WTC11 (cell line): ENCODE data around the gene FNIP1. TPM values are rescaled to one million over a fixed set of nuclear protein-coding genes. Genes with fewer than 3 reads are reported as not detected.

ENCODE experiments used
- ATAC-seq: fragments of 200-7000 bp; cut with Tn5 transposase; 2 replicates; pipeline ENCODE4 v1.10.0; 2021; ENCODE audit warnings: mild to moderate bottlenecking, moderate library complexity
- CTCF ChIA-PET: fragments of 300-600 bp; sonication (Branson Sonifier 250); formaldehyde crosslinking; loops from one replicate; lab custom pipeline; 2021; ENCODE audit warnings: antibody characterized with exemption; lab: Charles Lee
- POLR2A ChIA-PET: fragments of 350-600 bp; sonication (Branson Sonifier 250); formaldehyde crosslinking; loops from one replicate; lab custom pipeline; 2021; ENCODE audit warnings: antibody characterized with exemption; lab: Charles Lee
- DNase-seq: peaks from one replicate; pipeline ENCODE4 v3.0.0; 2021; ENCODE audit warnings: low spot score
- H3K27ac Mint-ChIP-seq: 2 replicates; pipeline ENCODE4 v1.8.0; 2021; ENCODE audit warnings: mixed read lengths
- H3K27me3 Mint-ChIP-seq: 2 replicates; pipeline ENCODE4 v1.8.0; 2021; ENCODE audit warnings: low read depth, mild to moderate bottlenecking, moderate library complexity, mixed read lengths
- H3K36me3 Mint-ChIP-seq: 2 replicates; pipeline ENCODE4 v1.8.0; 2021; ENCODE audit warnings: mixed read lengths
- H3K4me1 Mint-ChIP-seq: 2 replicates; pipeline ENCODE4 v1.8.0; 2022; ENCODE audit warnings: mixed read lengths
- H3K4me3 Mint-ChIP-seq: 2 replicates; pipeline ENCODE4 v1.8.0; 2021; ENCODE audit warnings: mild to moderate bottlenecking, moderate library complexity, mixed read lengths
- H3K9me3 Mint-ChIP-seq: 2 replicates; pipeline ENCODE4 v1.8.0; 2021; ENCODE audit warnings: mixed read lengths
- ATF1 ChIP-seq: sonication (generic); formaldehyde crosslinking; IDR thresholded peaks from 2 replicates; pipeline ENCODE4 v1.8.1; 2023; ENCODE audit warnings: mild to moderate bottlenecking, moderate library complexity, missing genetic modification reagents
- ELF4 ChIP-seq: sonication (generic); formaldehyde crosslinking; IDR thresholded peaks from 2 replicates; pipeline ENCODE4 v1.8.1; 2022; ENCODE audit warnings: low read depth, mild to moderate bottlenecking, moderate library complexity, missing genetic modification reagents
- ESRRA ChIP-seq: sonication (generic); formaldehyde crosslinking; IDR thresholded peaks from 2 replicates; pipeline ENCODE4 v1.8.1; 2022; ENCODE audit warnings: mild to moderate bottlenecking, missing genetic modification reagents, borderline replicate concordance
- ETV6 ChIP-seq: sonication (generic); formaldehyde crosslinking; IDR thresholded peaks from 2 replicates; pipeline ENCODE4 v1.8.1; 2022; ENCODE audit warnings: mild to moderate bottlenecking, missing genetic modification reagents
- FOXK1 ChIP-seq: sonication (generic); formaldehyde crosslinking; IDR thresholded peaks from 2 replicates; pipeline ENCODE4 v1.8.0; 2022; ENCODE audit warnings: mild to moderate bottlenecking, moderate library complexity, missing genetic modification reagents
- GABPB1 ChIP-seq: sonication (generic); formaldehyde crosslinking; IDR thresholded peaks from 2 replicates; pipeline ENCODE4 v1.8.1; 2023; ENCODE audit warnings: mild to moderate bottlenecking, missing genetic modification reagents
- IRF2 ChIP-seq: sonication (generic); formaldehyde crosslinking; IDR thresholded peaks from 2 replicates; pipeline ENCODE4 v1.8.0; 2022; ENCODE audit warnings: low read depth, missing genetic modification reagents, borderline replicate concordance
- JUN ChIP-seq: sonication (generic); formaldehyde crosslinking; IDR thresholded peaks from 2 replicates; pipeline ENCODE4 v1.8.0; 2023; ENCODE audit warnings: mild to moderate bottlenecking, missing genetic modification reagents
- KAT7 ChIP-seq: sonication (generic); formaldehyde crosslinking; IDR thresholded peaks from 2 replicates; pipeline ENCODE4 v1.8.1; 2023; ENCODE audit warnings: missing genetic modification reagents, mild to moderate bottlenecking, borderline replicate concordance
- MXD4 ChIP-seq: fragments of 250-450 bp; sonication (Bioruptor Pico); IDR thresholded peaks from 2 replicates; pipeline ENCODE4 v1.8.0; 2021; ENCODE audit warnings: mild to moderate bottlenecking, moderate library complexity, borderline replicate concordance
- MYBL2 ChIP-seq: sonication (generic); formaldehyde crosslinking; IDR thresholded peaks from 2 replicates; pipeline ENCODE4 v1.8.1; 2023; ENCODE audit warnings: mild to moderate bottlenecking, moderate library complexity, missing genetic modification reagents
- NFE2L1 ChIP-seq: sonication (generic); formaldehyde crosslinking; IDR thresholded peaks from 2 replicates; pipeline ENCODE4 v1.8.1; 2023; ENCODE audit warnings: missing genetic modification reagents
- NFYB ChIP-seq: sonication (generic); formaldehyde crosslinking; conservative IDR thresholded peaks from 2 replicates; pipeline ENCODE4 v1.8.0; 2022; ENCODE audit warnings: low read depth, missing genetic modification reagents
- NR2C2 ChIP-seq: sonication (generic); formaldehyde crosslinking; IDR thresholded peaks from 2 replicates; pipeline ENCODE4 v1.8.0; 2022; ENCODE audit warnings: mild to moderate bottlenecking, missing genetic modification reagents
- PRDM15 ChIP-seq: sonication (generic); formaldehyde crosslinking; IDR thresholded peaks from 2 replicates; pipeline ENCODE4 v1.8.0; 2022; ENCODE audit warnings: missing genetic modification reagents
- TCF7 ChIP-seq: sonication (generic); formaldehyde crosslinking; IDR thresholded peaks from 2 replicates; pipeline ENCODE4 v1.8.0; 2022; ENCODE audit warnings: mild to moderate bottlenecking, low read depth, missing genetic modification reagents, moderate library complexity
- ZNF219 ChIP-seq: sonication (generic); formaldehyde crosslinking; IDR thresholded peaks from 2 replicates; pipeline ENCODE4 v1.8.0; 2023; ENCODE audit warnings: missing genetic modification reagents, mild to moderate bottlenecking, borderline replicate concordance
- ZNF263 ChIP-seq: sonication (generic); formaldehyde crosslinking; IDR thresholded peaks from 2 replicates; pipeline ENCODE4 v1.8.1; 2022; ENCODE audit warnings: low read depth, mild to moderate bottlenecking, moderate library complexity, missing genetic modification reagents
- ZNF396 ChIP-seq: fragments of 250-450 bp; sonication (Bioruptor Pico); IDR thresholded peaks from 2 replicates; pipeline ENCODE4 v1.8.0; 2021; ENCODE audit warnings: mild to moderate bottlenecking, moderate library complexity, borderline replicate concordance
- total RNA-seq: library from RNA; stranded (reverse); gene quantifications from 3 replicates; pipeline ENCODE4 v1.2.3, GENCODE V29; 2021
- TF ChIP-seq, protein P1 (sequence below): sonication (generic); formaldehyde crosslinking; IDR thresholded peaks from 2 replicates; pipeline ENCODE4 v1.8.1; 2023; ENCODE audit warnings: mild to moderate bottlenecking, missing genetic modification reagents
- TF ChIP-seq, protein P2 (sequence below): fragments of 250-450 bp; sonication (Bioruptor Pico); IDR thresholded peaks from 2 replicates; pipeline ENCODE4 v1.9.0; 2021; ENCODE audit warnings: moderate library complexity, mild to moderate bottlenecking, inconsistent platforms, borderline replicate concordance
- TF ChIP-seq, protein P3 (sequence below): sonication (generic); formaldehyde crosslinking; IDR thresholded peaks from 2 replicates; pipeline ENCODE4 v1.8.0; 2022; ENCODE audit warnings: mild to moderate bottlenecking, missing genetic modification reagents
- TF ChIP-seq, protein P4 (sequence below): fragments of 250-450 bp; sonication (Bioruptor Pico); IDR thresholded peaks from 2 replicates; pipeline ENCODE4 v1.9.0; 2021; ENCODE audit warnings: mild to moderate bottlenecking
- TF ChIP-seq, protein P5 (sequence below): sonication (generic); formaldehyde crosslinking; IDR thresholded peaks from 2 replicates; pipeline ENCODE4 v1.8.0; 2023; ENCODE audit warnings: missing genetic modification reagents

The FNIP1 gene
- total RNA-seq, 1 experiment from 2014 or later, result 17.2 TPM

DNA sequence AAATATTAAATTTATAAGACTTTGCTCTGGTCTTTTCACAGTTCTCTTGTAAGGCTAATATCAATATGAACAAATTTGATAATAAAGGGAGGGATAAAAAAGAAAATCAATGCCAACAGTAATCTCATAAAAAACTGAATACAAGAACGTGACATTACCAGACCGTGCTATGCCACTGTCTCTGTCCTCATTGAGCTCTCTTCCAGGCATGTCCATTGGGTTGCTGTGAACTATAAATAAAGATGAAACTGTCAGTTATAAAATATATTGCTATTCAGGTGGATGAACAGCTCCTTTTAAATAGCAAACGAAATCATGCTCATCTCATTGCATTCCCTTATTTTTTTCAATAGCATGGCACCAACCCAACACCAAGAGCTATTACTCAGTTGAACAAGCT lies 87.8 kb downstream of the FNIP1 start:
- DNase-seq, result no peak
- Mint-ChIP-seq H3K36me3 (peaks cover 19% of the 10 kb centered on the region), H3K27ac (no peak overlapping the region), H3K27me3 (no peaks in the 10 kb centered on the region), H3K4me1 (peaks cover 4% of the 10 kb centered on the region), H3K4me3 (no peak overlapping the region), H3K9me3 (no peaks in the 10 kb centered on the region)
- ChIA-PET CTCF (interaction anchor here (1.8 kb wide), 1 partner anchor 120 kb away, joined by 6 read pairs; no protein-coding TSS in a partner anchor), POLR2A (no interaction called here)
- no peak for ATAC-seq
- TF ChIP-seq JUN (CRISPR knock-in tag) (no peak), ELF4 (CRISPR knock-in tag) (no peak), TCF7 (no peak), NFE2L1 (CRISPR knock-in tag) (no peak), FOXK1 (no peak), KAT7 (CRISPR knock-in tag) (no peak), PRDM15 (CRISPR knock-in tag) (no peak), ATF1 (CRISPR knock-in tag) (no peak), ZNF219 (CRISPR knock-in tag) (no peak), ZNF396 (no peak), ZNF263 (CRISPR knock-in tag) (no peak), GABPB1 (no peak)
- TF ChIP-seq, protein P1, sequence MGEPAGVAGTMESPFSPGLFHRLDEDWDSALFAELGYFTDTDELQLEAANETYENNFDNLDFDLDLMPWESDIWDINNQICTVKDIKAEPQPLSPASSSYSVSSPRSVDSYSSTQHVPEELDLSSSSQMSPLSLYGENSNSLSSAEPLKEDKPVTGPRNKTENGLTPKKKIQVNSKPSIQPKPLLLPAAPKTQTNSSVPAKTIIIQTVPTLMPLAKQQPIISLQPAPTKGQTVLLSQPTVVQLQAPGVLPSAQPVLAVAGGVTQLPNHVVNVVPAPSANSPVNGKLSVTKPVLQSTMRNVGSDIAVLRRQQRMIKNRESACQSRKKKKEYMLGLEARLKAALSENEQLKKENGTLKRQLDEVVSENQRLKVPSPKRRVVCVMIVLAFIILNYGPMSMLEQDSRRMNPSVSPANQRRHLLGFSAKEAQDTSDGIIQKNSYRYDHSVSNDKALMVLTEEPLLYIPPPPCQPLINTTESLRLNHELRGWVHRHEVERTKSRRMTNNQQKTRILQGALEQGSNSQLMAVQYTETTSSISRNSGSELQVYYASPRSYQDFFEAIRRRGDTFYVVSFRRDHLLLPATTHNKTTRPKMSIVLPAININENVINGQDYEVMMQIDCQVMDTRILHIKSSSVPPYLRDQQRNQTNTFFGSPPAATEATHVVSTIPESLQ (CRISPR knock-in tag), result no peak
- TF ChIP-seq, protein P2, sequence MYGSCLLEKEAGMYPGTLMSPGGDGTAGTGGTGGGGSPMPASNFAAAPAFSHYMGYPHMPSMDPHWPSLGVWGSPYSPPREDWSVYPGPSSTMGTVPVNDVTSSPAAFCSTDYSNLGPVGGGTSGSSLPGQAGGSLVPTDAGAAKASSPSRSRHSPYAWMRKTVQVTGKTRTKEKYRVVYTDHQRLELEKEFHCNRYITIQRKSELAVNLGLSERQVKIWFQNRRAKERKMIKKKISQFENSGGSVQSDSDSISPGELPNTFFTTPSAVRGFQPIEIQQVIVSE (CRISPR knock-in tag), result no peak
- TF ChIP-seq, protein P3, sequence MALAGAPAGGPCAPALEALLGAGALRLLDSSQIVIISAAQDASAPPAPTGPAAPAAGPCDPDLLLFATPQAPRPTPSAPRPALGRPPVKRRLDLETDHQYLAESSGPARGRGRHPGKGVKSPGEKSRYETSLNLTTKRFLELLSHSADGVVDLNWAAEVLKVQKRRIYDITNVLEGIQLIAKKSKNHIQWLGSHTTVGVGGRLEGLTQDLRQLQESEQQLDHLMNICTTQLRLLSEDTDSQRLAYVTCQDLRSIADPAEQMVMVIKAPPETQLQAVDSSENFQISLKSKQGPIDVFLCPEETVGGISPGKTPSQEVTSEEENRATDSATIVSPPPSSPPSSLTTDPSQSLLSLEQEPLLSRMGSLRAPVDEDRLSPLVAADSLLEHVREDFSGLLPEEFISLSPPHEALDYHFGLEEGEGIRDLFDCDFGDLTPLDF (CRISPR knock-in tag), result no peak
- TF ChIP-seq, protein P4, sequence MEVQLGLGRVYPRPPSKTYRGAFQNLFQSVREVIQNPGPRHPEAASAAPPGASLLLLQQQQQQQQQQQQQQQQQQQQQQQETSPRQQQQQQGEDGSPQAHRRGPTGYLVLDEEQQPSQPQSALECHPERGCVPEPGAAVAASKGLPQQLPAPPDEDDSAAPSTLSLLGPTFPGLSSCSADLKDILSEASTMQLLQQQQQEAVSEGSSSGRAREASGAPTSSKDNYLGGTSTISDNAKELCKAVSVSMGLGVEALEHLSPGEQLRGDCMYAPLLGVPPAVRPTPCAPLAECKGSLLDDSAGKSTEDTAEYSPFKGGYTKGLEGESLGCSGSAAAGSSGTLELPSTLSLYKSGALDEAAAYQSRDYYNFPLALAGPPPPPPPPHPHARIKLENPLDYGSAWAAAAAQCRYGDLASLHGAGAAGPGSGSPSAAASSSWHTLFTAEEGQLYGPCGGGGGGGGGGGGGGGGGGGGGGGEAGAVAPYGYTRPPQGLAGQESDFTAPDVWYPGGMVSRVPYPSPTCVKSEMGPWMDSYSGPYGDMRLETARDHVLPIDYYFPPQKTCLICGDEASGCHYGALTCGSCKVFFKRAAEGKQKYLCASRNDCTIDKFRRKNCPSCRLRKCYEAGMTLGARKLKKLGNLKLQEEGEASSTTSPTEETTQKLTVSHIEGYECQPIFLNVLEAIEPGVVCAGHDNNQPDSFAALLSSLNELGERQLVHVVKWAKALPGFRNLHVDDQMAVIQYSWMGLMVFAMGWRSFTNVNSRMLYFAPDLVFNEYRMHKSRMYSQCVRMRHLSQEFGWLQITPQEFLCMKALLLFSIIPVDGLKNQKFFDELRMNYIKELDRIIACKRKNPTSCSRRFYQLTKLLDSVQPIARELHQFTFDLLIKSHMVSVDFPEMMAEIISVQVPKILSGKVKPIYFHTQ, result no peak
- TF ChIP-seq, all 79 proteins: peak for 0

DNA sequence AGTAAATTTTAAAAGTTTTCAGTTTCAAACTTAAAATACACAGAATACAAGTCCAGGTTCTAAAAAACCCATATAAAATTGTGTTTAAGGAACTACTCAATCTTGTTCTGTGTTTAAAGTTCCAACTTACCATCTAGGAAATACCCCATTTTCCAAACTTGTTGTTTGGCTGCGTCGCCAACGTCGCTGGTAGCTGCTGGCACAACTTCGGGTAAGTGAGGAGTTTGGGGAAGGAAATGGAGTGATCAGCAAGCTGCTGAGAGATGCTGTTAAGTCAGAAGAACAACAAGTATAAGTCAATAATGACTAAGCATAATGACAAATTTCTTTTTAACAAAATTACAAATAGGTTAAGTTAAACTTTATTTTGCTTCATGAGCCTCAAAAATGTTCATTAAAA lies 90.5 kb downstream of the FNIP1 start:
- TF ChIP-seq ESRRA (no peak), ETV6 (no peak), MXD4 (CRISPR knock-in tag) (no peak), NR2C2 (CRISPR knock-in tag) (no peak), IRF2 (CRISPR knock-in tag) (no peak), MYBL2 (CRISPR knock-in tag) (no peak), NFYB (CRISPR knock-in tag) (no peak)
- TF ChIP-seq, protein P5, sequence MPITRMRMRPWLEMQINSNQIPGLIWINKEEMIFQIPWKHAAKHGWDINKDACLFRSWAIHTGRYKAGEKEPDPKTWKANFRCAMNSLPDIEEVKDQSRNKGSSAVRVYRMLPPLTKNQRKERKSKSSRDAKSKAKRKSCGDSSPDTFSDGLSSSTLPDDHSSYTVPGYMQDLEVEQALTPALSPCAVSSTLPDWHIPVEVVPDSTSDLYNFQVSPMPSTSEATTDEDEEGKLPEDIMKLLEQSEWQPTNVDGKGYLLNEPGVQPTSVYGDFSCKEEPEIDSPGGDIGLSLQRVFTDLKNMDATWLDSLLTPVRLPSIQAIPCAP, result no peak
- TF ChIP-seq, all 79 proteins: peak for 0
- CTCF ChIA-PET, result no interaction called here

More for the DNA sequence above, 90.5 kb downstream of the FNIP1 start:
- peaks cover 30% of the 10 kb centered on the region for H3K36me3 Mint-ChIP-seq
- POLR2A ChIA-PET, result no interaction called here
- H3K27ac Mint-ChIP-seq, result no peak overlapping the region
- DNase-seq (no peak), ATAC-seq (no peak)
- H3K4me1 Mint-ChIP-seq, result peaks cover 4% of the 10 kb centered on the region
- H3K27me3 Mint-ChIP-seq, result no peaks in the 10 kb centered on the region
- H3K9me3 Mint-ChIP-seq, result no peaks in the 10 kb centered on the region
- no peak overlapping the region for H3K4me3 Mint-ChIP-seq
